HG03460 (cell line): ENCODE measurements around the gene STK33.

Source experiments
- ATAC-seq: cut with Tn5 transposase; IDR thresholded peaks from one replicate; pipeline ENCODE4 v1.9.1; 2021; ENCODE audit not compliant: unreplicated experiment

The STK33 gene

DNA sequence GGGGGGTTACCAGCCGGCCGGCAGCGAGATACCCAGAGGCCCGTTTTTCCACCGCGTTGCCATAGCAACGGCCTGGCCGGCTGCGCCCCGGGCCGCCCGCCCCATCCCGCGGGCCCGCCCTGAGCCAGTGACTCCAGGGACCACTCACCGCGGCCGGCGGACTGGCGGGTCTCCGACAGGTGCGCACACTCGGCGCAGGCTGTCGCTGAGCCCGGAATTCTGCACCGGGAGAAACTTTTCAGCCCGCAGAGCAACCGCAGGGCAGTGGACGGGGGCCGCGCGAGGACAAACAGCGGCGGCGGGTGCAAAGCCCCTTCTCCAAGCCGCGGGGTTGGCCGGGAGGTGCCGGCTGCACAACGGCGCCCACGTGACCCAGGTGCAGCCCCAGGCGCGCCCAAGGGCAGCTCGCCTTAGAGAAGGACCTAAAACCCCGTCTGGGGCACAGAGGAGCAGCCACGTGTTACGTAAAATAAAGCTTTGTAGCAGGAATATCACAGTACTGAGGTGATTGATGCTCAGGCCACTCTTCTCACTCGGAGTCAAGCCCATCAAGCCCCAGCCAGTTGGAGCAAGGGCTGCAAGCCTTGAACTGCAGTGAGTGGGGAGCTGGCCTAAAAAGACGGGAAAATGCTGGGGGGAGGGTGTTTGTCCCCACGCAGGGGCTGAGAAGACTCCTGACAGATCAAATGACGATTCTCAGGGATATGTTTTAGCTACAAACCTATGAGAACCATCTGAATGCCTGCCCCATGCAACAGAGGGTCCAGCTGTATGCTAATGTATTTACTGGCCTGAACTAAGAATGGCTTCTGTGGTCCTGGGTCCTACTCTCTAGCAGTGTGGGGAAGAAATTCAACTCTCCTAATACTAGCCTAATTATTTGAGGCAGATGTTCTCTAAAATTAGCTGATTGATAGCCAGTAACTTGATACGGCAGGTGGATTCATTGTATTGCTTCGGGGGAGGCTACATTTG is at the start of gene STK33:
Gene STK33, minus strand, starts transcription at position 294 of the 975 bp plus-strand sequence. CDS start 119,323 bp downstream, outside the sequence.
- peak; percentile 97 for ATAC-seq

- ATAC-seq = no peak
Observed at GRCh38 chr11:8642196-8642841, 48.3 kb upstream of the STK33 start.

DNA sequence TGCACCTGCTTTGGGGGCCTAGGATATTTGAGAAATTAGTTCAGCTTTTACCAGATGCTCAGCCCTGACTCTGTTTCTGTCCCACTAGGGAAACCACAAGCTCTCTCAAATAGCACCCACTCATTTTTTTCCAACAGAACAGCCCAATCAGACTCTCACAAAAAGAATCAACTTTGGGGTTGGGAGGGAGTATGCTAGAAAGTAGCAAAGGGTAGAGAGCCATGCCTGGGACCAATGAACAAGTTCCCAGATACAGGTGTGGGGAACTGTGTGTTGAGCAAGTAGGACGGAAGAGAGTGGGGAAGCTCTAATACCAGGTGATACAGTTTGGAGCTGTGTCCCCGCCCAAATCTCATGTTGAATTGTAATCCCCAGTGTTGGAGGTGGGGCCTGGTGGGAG is 47.3 kb upstream of the STK33 start:
- ATAC-seq = no peak

DNA sequence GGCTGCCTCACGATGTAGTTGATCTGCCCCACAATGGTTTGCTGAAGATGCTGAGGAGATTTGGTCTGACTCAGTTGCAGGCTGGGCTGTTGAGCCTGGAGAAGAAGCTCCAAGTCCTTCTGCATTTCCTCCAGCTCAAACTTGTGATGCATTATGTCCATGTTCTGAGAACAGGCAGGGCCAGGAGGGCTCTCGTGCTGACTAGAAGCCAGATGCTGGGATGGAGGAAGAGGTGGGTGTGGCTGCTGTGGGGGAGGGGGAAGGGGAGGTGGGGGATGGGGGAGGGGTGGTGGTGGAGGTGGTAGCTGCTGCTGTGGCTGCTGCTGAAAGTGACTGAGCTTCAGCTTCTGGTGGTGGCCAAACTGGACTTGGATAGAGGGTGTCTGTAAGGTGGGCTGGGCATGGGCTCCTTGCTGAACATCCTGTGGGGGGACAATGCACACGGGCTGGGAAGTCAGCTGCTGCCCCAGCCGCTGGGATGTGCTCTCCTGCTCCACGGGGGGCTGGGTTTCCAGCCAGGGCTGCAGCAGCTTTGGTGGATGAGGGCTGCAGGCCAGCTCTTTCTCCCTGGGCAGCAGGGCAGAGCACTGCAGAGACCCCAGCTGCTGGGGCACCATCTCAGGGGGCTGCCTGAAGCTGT is 46.4 kb upstream of the STK33 start:
- no peak for ATAC-seq

DNA sequence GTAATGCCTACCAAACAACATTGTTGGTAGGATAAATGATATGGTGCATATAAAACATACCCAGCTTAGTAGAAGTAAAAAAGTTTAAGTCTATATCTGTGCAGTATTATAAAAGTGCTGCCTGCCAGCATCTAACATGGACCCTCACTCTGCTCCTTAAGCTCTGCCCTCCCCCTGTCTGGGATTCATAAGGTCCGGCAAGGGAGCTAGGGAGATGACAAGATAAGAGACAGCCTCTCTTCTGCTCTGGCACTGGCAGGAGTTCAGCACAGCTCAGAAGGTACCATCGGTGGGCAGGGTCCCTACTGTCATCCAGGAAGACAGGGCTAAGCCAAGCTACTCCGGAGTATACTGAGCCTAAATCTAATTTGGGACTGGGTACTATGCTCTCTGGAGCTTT is 45.6 kb upstream of the STK33 start:
- ATAC-seq = no peak

GRCh38 chr11:8638300-8638699 is 44.3 kb upstream of the STK33 start:
- no peak for ATAC-seq

- ATAC-seq = no peak
Observed at GRCh38 chr11:8636127-8636526, 42.1 kb upstream of the STK33 start.

- ATAC-seq = no peak
Observed at GRCh38 chr11:8634498-8634897, 40.5 kb upstream of the STK33 start.

DNA sequence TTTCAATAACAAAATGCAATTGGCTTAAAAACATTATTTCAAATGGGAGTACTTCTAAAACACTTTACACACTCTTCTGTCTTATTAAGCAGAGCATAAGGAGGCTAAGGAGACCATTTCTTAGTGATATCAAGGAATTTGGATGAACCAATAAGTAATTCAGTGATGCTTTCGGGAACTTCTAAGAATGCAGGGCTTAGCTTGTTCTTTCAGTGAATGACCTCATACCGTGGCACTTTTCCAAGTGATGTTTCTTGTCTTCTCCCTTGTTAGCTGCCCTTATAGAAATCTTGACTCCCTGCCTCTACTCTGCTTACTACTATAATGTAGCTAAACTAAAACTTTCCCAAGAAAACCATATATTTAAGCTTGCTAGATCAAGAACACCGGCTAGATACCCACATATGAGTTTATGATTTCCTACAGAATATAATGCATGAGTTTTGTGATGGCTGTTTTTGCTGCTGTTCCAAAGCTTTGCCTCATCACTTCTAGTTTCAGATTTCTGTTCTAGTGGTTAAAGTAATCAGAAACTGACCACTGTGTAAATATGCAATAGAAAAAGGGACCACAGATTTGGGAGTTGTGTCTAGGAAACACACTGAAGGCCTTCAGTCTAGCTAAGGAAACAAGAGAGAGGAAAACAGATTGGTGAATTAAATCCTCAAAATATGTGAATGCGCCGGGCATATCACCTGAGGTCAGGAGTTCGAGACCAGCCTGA is 37.5 kb upstream of the STK33 start:
- ATAC-seq = no peak

DNA sequence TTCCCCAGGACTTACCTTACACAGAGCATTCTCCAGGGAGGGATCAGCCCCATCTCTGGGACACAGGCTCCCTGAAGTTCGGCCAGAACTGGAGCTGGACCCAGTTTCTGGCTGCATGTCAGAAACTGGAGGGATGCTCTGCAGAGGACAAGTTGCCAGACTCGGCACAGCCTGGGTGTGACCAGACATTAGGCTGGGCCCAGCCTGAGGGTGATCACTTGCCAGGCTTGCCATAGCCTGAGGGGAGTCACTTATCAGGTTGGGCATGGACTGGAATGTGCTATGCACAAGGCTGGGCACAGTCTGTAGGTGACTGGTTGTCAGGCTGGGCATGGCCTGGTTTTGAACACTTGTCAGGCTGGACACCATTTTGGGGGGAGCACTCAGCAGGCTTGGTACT is 30.7 kb upstream of the STK33 start:
- ATAC-seq = no peak

GRCh38 chr11:8621147-8621546 is 27.1 kb upstream of the STK33 start:
- ATAC-seq = no peak

GRCh38 chr11:8617063-8617462 is 23.0 kb upstream of the STK33 start:
- ATAC-seq = no peak

GRCh38 chr11:8615291-8616032 is 21.4 kb upstream of the STK33 start:
- no peak for ATAC-seq

DNA sequence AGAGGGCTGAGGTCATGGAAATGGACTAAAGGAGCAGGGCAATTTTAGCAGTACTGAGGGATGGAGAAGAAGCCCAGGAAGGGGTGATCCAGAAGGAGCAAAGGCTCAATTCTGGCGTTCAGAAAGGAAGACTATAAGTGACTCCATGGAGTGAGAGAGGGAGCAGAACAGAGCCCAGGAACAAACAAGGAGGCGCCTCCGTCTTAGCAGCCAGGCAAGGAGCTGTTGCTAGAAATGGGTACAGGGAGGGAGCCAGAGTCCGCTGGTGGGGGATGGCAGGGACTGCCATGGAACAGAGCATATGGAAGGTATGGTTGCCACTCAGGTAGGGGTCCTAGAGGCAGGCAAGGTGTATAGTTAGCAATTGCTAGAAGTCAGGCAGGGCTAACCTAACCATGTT is 20.5 kb upstream of the STK33 start:
- ATAC-seq = no peak

- no peak for ATAC-seq
Observed at GRCh38 chr11:8613036-8613435, 19.0 kb upstream of the STK33 start.

GRCh38 chr11:8612522-8612921 is 18.5 kb upstream of the STK33 start:
- no peak for ATAC-seq

GRCh38 chr11:8610532-8611116 is 16.6 kb upstream of the STK33 start:
- no peak for ATAC-seq

- ATAC-seq = no peak
Observed at GRCh38 chr11:8608652-8609051, 14.6 kb upstream of the STK33 start.

- no peak for ATAC-seq
Observed at GRCh38 chr11:8605971-8606563, 12.0 kb upstream of the STK33 start.
